ENCODE data around the gene MYD88.

Gene MYD88

DNA sequence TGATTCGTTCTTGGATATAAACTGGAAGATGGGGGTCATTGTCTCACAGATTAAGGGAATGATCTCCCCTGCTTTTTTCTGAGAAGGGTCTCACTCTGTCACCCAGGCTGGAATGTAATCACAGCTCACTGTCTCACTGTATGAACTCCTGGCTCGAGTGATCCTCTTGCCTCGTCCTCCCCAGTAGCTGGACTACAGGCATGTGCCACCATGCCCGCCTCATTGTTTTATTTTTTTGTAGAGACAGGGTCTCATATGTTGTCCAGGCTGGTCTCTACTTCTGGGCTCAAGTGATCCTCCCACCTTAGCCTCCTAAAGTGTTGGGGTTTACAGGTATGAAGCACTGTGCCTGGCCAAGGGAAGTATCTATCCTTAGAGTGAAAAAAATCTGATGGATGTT, 32.3 kb downstream of the MYD88 start:
- no peak overlapping the region for H2AFZ ChIP-seq (ENCODE audit: low read depth, low read length, severe bottlenecking)
- no peaks in the 10 kb centered on the region for H3K36me3 ChIP-seq (ENCODE audit: low read length)
- no peak overlapping the region for H3K4me3 ChIP-seq (ENCODE audit: insufficient read depth, low read length, poor library complexity, severe bottlenecking)
- H3K79me2 ChIP-seq (ENCODE audit: insufficient read depth, low read length) = peaks cover 100% of the 10 kb centered on the region
- H3F3A ChIP-seq (ENCODE audit: insufficient read depth) = peaks cover 3% of the 10 kb centered on the region; the same call in 1 of the 2 replicates
- TF ChIP-seq CTCF (IDR thresholded peaks at IDR 0.05; ENCODE audit: insufficient read depth, low read length, poor library complexity, severe bottlenecking) = no peak
- TF ChIP-seq EZH2phosphoT487 (conservative IDR thresholded peaks at IDR 0.05; ENCODE audit: low read length) = no peak
- no peaks in the 10 kb centered on the region for H3K9me3 ChIP-seq (ENCODE audit: insufficient read depth, low read length)
- no peak overlapping the region for H3K4me2 ChIP-seq (ENCODE audit: low read depth, low read length, poor library complexity, severe bottlenecking)
- no peak overlapping the region for H3K9ac ChIP-seq (ENCODE audit: low read length)
- peaks cover 29% of the 10 kb centered on the region for H4K20me1 ChIP-seq (ENCODE audit: low read depth, low read length)
- no peak overlapping the region for H3K27ac ChIP-seq (ENCODE audit: low read depth, low read length)
- no peaks in the 10 kb centered on the region for H3K9me2 ChIP-seq (replicated peaks; ENCODE audit: insufficient read depth, low read length)
- no peaks in the 10 kb centered on the region for H3K27me3 ChIP-seq (ENCODE audit: low read length)

DNA sequence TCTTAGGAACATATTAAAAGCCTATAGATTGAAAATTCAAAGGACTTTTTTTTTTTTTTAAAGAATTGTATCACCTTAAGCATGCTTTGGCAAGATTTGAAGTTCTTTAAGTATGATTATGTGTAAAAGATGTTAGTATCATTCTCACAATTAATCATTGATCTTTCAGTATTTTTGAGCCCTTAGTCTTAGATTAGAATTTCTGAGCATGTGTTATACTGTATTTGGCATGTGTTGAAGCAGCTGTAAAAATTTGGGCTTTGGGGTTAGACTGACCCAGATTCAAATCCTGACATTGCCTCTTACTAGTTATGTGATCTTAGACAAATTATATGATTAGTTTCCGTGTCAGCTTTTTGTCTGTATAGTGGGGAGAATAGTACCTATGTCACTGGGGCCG, 33.2 kb downstream of the MYD88 start:
- H2AFZ ChIP-seq (ENCODE audit: low read depth, low read length, severe bottlenecking) = no peak overlapping the region
- no peak overlapping the region for H3K4me3 ChIP-seq (ENCODE audit: insufficient read depth, low read length, poor library complexity, severe bottlenecking)
- H4K20me1 ChIP-seq (ENCODE audit: low read depth, low read length) = peaks cover 36% of the 10 kb centered on the region
- no peak overlapping the region for H3K9ac ChIP-seq (ENCODE audit: low read length)
- H3F3A ChIP-seq (ENCODE audit: insufficient read depth) = peaks cover 3% of the 10 kb centered on the region; the same call in 1 of the 2 replicates
- H3K27me3 ChIP-seq (ENCODE audit: low read length) = no peaks in the 10 kb centered on the region
- no peak overlapping the region for H3K27ac ChIP-seq (ENCODE audit: low read depth, low read length)
- TF ChIP-seq EZH2phosphoT487 (conservative IDR thresholded peaks at IDR 0.05; ENCODE audit: low read length) = no peak
- no peak for TF ChIP-seq CTCF (IDR thresholded peaks at IDR 0.05; ENCODE audit: insufficient read depth, low read length, poor library complexity, severe bottlenecking)
- H3K36me3 ChIP-seq (ENCODE audit: low read length) = no peaks in the 10 kb centered on the region
- no peak overlapping the region for H3K4me2 ChIP-seq (ENCODE audit: low read depth, low read length, poor library complexity, severe bottlenecking)
- H3K9me3 ChIP-seq (ENCODE audit: insufficient read depth, low read length) = no peaks in the 10 kb centered on the region
- peaks cover 100% of the 10 kb centered on the region for H3K79me2 ChIP-seq (ENCODE audit: insufficient read depth, low read length)
- no peaks in the 10 kb centered on the region for H3K9me2 ChIP-seq (replicated peaks; ENCODE audit: insufficient read depth, low read length)

- Histone ChIP-seq H3K9ac (ENCODE audit: low read length) (no peak overlapping the region), H4K20me1 (ENCODE audit: low read depth, low read length) (peaks cover 31% of the 10 kb centered on the region), H3K36me3 (ENCODE audit: low read length) (no peaks in the 10 kb centered on the region), H3K9me3 (ENCODE audit: insufficient read depth, low read length) (no peaks in the 10 kb centered on the region), H3F3A (ENCODE audit: insufficient read depth) (no peaks in the 10 kb centered on the region), H2AFZ (ENCODE audit: low read depth, low read length, severe bottlenecking) (no peak overlapping the region), H3K4me2 (ENCODE audit: low read depth, low read length, poor library complexity, severe bottlenecking) (no peak overlapping the region), H3K9me2 (replicated peaks; ENCODE audit: insufficient read depth, low read length) (no peaks in the 10 kb centered on the region), H3K4me3 (ENCODE audit: insufficient read depth, low read length, poor library complexity, severe bottlenecking) (no peak overlapping the region), H3K27ac (ENCODE audit: low read depth, low read length) (no peak overlapping the region), H3K79me2 (ENCODE audit: insufficient read depth, low read length) (peaks cover 97% of the 10 kb centered on the region), H3K27me3 (ENCODE audit: low read length) (no peaks in the 10 kb centered on the region)
- TF ChIP-seq EZH2phosphoT487 (conservative IDR thresholded peaks at IDR 0.05; ENCODE audit: low read length) (no peak), CTCF (IDR thresholded peaks at IDR 0.05; ENCODE audit: insufficient read depth, low read length, poor library complexity, severe bottlenecking) (no peak)
These were observed 35.5 kb downstream of the MYD88 start for GRCh38 chr3:38173834-38174418.
